Right lobe of liver (tissue), 6 donors: ENCODE data around the gene RHPN2. TPM values are rescaled to one million over a fixed set of nuclear protein-coding genes. Genes with fewer than 3 reads are reported as not detected.

Source experiments
- ATAC-seq, 4 donors: fragments of 200-7000 bp; cut with Tn5 transposase; one replicate each; pipeline ENCODE4 v1.9.1; 2020; ENCODE audit warnings: mild to moderate bottlenecking in 4 of 4, moderate library complexity in 4 of 4
- DNase-seq, 3 donors: peaks; one replicate each; pipeline ENCODE4 v3.0.0-alpha.2; 2020
- H3K27ac ChIP-seq, 3 donors: fragments of 200-600 bp; one replicate each; pipeline ENCODE4 v1.8.0; 2022
- H3K27me3 ChIP-seq, 2 donors: fragments of 200-600 bp; one replicate each; pipeline ENCODE4 v1.8.0; 2022
- H3K36me3 ChIP-seq, 4 donors: fragments of 200-600 bp; sonication (generic) in 1 of 4; one replicate each; pipeline versions ENCODE4 v1.5.1 to v1.8.0; 2017 to 2022; ENCODE audit warnings: control low read depth in 1 of 4
- H3K4me1 ChIP-seq, 4 donors: fragments of 200-600 bp; sonication (generic) in 1 of 4; one replicate each; pipeline versions ENCODE4 v1.5.1 to v1.8.0; 2017 to 2022; ENCODE audit warnings: control low read depth in 1 of 4
- H3K4me3 ChIP-seq, 3 donors: fragments of 200-600 bp; one replicate each; pipeline ENCODE4 v1.8.0; 2022
- H3K9me3 ChIP-seq, 4 donors: fragments of 200-600 bp; sonication (generic) in 1 of 4; one replicate each; pipeline versions ENCODE4 v1.5.1 to v1.8.0; 2017 to 2022; ENCODE audit warnings: control low read depth in 1 of 4
- POLR2A ChIP-seq: fragments of 450-650 bp; IDR thresholded peaks from one replicate; pipeline ENCODE4 v1.6.1; 2017; ENCODE audit warnings: antibody characterized with exemption, mild to moderate bottlenecking
- WGBS: methylation state at CpG from one replicate; pipeline ENCODE4 v1.1.6; 2018; ENCODE audit warnings: low coverage, low lambda C conversion rate; ENCODE audit not compliant: insufficient coverage; ENCODE audit errors: missing lambda C conversion rate; 5-methylcytosine and 5-hydroxymethylcytosine counted together
- intact Hi-C, 2 donors: fragments of 100-400 bp; cut with DNase I; formaldehyde crosslinking; loops; one replicate each; pipeline versions ENCODE4 v1.11.2 to v1.14.1; 2022
- total RNA-seq, 6 experiments: library from RNA; depleted of rRNA in 2 of 6; stranded (reverse); fragments of >200 nt in 2 of 6; fragmentation: NEBNext Ultra II Directional in 3 of 6; extraction: Animal tissue kit (Norgen Biotek cat#: 25700) in 3 of 6; gene quantifications; one replicate each; pipeline versions ENCODE4 v1.1.0 to v1.2.4, GENCODE V29; 2016 to 2023
- TF ChIP-seq, protein P1 (sequence below), 4 donors: fragments of 200-600 bp in 3 of 4; fragments of 450-650 bp in 1 of 4; IDR thresholded peaks; one replicate each; pipeline versions ENCODE4 v1.5.1 to v1.8.0; 2016 to 2022; ENCODE audit warnings: antibody characterized with exemption in 4 of 4, mild to moderate bottlenecking in 2 of 4
- donor health status: DM: no; HTN: yes; CAD: no.
- donor health status: DM: no; HTN: no; CAD: no.
- donor health status: DM: no; HTN: no; CAD: no.
- donor health status: DM: no; HTN: yes; CAD: no.
- donor health status: DM: no; HTN: yes; CAD: no.

Gene RHPN2
- total RNA-seq, 6 experiments from 2014 or later: 8.7 to 18.1 (median 16.4) TPM

DNA sequence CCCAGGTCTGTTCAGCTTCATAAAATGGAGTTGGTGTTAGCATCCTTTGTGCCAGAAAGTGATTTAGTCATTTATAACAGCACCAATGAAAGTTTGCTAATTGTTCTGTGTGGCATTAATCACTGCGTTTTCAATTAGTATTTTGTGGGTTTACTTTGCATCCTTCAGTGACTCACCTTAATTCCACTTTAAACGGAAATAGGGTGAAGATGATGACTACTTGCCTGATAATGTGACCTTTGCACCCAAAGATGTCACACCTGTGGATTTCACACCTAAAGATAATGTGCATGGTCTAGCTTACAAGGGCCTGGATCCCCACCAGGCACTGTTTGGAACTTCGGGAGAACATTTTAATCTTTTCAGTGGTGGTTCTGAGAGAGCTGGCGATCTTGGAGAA lies 31.3 kb upstream of the RHPN2 start:
- no peaks in the 10 kb centered on the region for H3K27me3 ChIP-seq
- H3K36me3 ChIP-seq: peaks cover 0 to 61% (median 11%) of the 10 kb centered on the region in 4 donors
- H3K4me3 ChIP-seq: no peak overlapping the region
- no peak for ATAC-seq
- intact Hi-C loops: no loop called here
- DNase-seq: no peak
- H3K4me1 ChIP-seq: no peaks in the 10 kb centered on the region
- H3K9me3 ChIP-seq: no peaks in the 10 kb centered on the region
- H3K27ac ChIP-seq: no peak overlapping the region
- TF ChIP-seq, protein P1, sequence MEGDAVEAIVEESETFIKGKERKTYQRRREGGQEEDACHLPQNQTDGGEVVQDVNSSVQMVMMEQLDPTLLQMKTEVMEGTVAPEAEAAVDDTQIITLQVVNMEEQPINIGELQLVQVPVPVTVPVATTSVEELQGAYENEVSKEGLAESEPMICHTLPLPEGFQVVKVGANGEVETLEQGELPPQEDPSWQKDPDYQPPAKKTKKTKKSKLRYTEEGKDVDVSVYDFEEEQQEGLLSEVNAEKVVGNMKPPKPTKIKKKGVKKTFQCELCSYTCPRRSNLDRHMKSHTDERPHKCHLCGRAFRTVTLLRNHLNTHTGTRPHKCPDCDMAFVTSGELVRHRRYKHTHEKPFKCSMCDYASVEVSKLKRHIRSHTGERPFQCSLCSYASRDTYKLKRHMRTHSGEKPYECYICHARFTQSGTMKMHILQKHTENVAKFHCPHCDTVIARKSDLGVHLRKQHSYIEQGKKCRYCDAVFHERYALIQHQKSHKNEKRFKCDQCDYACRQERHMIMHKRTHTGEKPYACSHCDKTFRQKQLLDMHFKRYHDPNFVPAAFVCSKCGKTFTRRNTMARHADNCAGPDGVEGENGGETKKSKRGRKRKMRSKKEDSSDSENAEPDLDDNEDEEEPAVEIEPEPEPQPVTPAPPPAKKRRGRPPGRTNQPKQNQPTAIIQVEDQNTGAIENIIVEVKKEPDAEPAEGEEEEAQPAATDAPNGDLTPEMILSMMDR (IDR thresholded peaks at IDR 0.05): no peak
- TF ChIP-seq POLR2A: no peak
- 91% methylated on average over 4 of the region's 4 CpGs for WGBS

DNA sequence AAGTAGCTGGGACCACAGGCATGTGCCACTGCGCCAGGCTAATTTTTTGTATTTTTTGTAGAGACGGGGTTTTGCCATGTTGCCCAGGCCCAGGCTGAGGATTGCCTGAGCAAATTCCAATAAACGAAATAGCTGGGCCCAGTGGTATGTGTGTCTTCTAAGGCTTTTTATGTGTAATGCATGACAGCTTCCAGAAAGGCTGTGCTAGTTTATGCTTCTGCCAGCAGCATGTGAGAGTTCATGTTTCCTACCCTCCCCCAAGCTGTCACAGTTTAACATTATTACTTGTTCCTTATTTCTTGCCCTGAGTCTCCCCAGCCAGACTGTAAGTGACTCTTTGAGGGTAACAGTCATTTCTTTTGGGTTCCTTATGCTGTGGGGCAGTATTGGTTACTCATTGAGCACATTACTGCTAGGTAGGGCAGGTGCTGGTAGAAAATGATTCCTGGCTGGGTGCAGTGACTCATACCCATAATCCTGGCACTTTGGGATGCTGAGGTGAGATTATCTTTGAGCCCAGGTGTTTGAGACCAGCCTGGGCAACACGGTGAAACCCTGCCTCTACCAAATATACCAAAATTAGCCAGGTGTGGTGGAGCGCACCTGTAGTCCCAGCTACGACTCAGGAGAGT lies 29.9 kb upstream of the RHPN2 start:
- no peak overlapping the region for H3K27ac ChIP-seq

DNA sequence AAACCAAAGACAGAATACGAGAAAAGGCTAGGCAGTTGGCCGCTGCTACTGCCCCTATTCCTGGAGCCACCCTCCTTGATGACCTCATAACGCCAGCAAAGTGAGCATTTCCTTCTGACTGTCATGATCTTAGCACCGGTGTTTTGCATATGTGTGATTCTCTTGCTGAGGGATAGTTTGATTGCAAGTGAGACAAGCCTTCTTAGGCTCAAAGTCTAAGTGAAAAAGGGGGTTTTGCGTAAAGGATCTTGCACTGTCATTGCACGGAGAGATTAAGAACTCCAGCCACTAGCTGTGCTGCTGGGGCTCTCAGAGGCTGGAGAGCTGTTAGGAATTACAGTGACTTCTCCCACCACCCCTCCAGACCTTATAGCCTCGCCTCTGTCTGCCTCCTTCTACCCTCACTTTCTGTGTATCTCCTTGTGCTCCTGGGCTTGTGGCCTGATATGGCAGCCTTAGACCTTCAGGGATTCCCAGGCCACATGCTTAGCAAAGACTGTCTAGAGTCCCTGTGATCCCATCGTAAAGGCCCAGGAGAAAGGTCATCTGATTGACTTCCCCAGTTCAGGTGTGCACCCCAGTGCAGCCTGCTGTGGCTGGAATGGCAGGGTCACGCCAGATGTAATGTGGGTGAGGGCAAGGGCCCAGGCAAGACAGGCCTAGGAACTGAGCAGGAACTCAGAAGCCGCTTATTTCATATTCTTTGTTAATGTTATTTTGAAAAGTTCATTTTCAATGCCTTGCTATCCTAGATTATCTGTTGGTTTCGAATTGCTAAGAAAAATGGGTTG lies 28.9 kb upstream of the RHPN2 start:
- Histone ChIP-seq H3K27ac (no peak overlapping the region), H3K36me3 (peaks cover 3 to 74% (median 18%) of the 10 kb centered on the region in 4 donors), H3K4me1 (no peaks in the 10 kb centered on the region), H3K27me3 (no peaks in the 10 kb centered on the region), H3K9me3 (no peaks in the 10 kb centered on the region), H3K4me3 (no peak overlapping the region)
- DNase-seq (no peak), ATAC-seq (no peak)
- intact Hi-C loops: no loop called here
- TF ChIP-seq POLR2A: no peak
- TF ChIP-seq, protein P1 (IDR thresholded peaks at IDR 0.05): no peak
- 88% methylated on average over 10 of the region's 11 CpGs for WGBS

More for the DNA sequence above, 29.9 kb upstream of the RHPN2 start:
- 84% methylated on average over 4 of the region's 6 CpGs for WGBS
- TF ChIP-seq POLR2A: no peak
- TF ChIP-seq, protein P1 (IDR thresholded peaks at IDR 0.05): no peak
- Histone ChIP-seq H3K9me3 (no peaks in the 10 kb centered on the region), H3K4me1 (no peaks in the 10 kb centered on the region), H3K4me3 (no peak overlapping the region), H3K27me3 (no peaks in the 10 kb centered on the region), H3K36me3 (peaks cover 3 to 69% (median 18%) of the 10 kb centered on the region in 4 donors)
- ATAC-seq (no peak), DNase-seq (no peak)
- intact Hi-C loops: no loop called here

DNA sequence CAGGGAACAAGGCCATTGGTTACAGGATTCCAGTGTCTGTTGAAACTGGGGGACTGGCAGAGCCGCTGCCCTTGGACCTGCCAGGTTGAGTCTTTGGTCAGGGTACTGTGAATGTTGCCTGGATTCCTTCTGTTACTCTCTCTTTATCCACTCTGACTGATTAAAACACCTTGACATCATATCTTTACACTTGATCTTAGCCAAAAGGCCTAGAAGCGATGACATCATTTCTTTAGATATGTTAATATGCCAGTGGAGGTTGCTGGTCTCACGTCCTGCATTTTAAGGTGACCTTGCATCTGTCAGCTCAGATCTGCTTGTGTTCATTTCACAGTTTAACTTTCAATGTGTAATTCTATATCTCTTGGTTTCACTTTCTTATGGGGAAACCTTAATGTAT lies 25.5 kb upstream of the RHPN2 start:
- WGBS: 91% methylated on average over 2 of the region's 3 CpGs

More for the DNA sequence above, 25.5 kb upstream of the RHPN2 start:
- no peak for DNase-seq
- intact Hi-C loops: no loop called here
- H3K27ac ChIP-seq: no peak overlapping the region
- no peak for ATAC-seq
- no peak overlapping the region for H3K4me3 ChIP-seq
- H3K27me3 ChIP-seq: no peaks in the 10 kb centered on the region
- H3K4me1 ChIP-seq: no peaks in the 10 kb centered on the region
- peaks cover 1 to 55% (median 14%) of the 10 kb centered on the region in 4 donors for H3K36me3 ChIP-seq
- TF ChIP-seq, protein P1 (IDR thresholded peaks at IDR 0.05): no peak
- TF ChIP-seq POLR2A: no peak
- no peaks in the 10 kb centered on the region for H3K9me3 ChIP-seq
